Smooth muscle cell (in vitro differentiated cells): ENCODE data around the gene SMARCA4. TPM values are rescaled to one million over a fixed set of nuclear protein-coding genes. Genes with fewer than 3 reads are reported as not detected.

ENCODE experiments used
- DNase-seq: peaks from one replicate; lab custom pipeline; 2025; ENCODE audit not compliant: unreplicated experiment; lab: John Stamatoyannopoulos, UW
- H2AFZ ChIP-seq: fragments of 200-600 bp; sonication (generic); 2 replicates; pipeline ENCODE4 v1.6.0; 2016; ENCODE audit warnings: antibody characterized with exemption, low read depth, mild to moderate bottlenecking
- H3F3A ChIP-seq: fragments of 200-600 bp; sonication (generic); 2 replicates; pipeline ENCODE4 v1.6.0; 2017; ENCODE audit warnings: antibody characterized with exemption, low read depth
- H3K27ac ChIP-seq: fragments of 200-600 bp; sonication (generic); 2 replicates; pipeline ENCODE4 v1.5.1; 2016; ENCODE audit warnings: low read depth, mild to moderate bottlenecking
- H3K27me3 ChIP-seq: fragments of 200-600 bp; sonication (generic); 2 replicates; pipeline ENCODE4 v1.6.1; 2016; ENCODE audit warnings: low read depth, mild to moderate bottlenecking
- H3K36me3 ChIP-seq: fragments of 200-600 bp; sonication (generic); 2 replicates; pipeline ENCODE4 v1.5.1; 2016; ENCODE audit warnings: low read depth
- H3K4me1 ChIP-seq: fragments of 200-600 bp; sonication (generic); 2 replicates; pipeline ENCODE4 v1.5.1; 2016; ENCODE audit warnings: low read depth
- H3K4me2 ChIP-seq: fragments of 200-600 bp; sonication (generic); 2 replicates; pipeline ENCODE4 v1.6.0; 2016; ENCODE audit warnings: mild to moderate bottlenecking
- H3K4me3 ChIP-seq: fragments of 200-600 bp; sonication (generic); 2 replicates; pipeline ENCODE4 v1.5.1; 2016; ENCODE audit warnings: mild to moderate bottlenecking
- H3K79me2 ChIP-seq: fragments of 200-600 bp; sonication (generic); 2 replicates; pipeline ENCODE4 v1.6.0; 2016; ENCODE audit warnings: low read depth, mild to moderate bottlenecking
- H3K9ac ChIP-seq: fragments of 200-600 bp; sonication (generic); 2 replicates; pipeline ENCODE4 v1.6.0; 2016; ENCODE audit warnings: low read depth
- H3K9me3 ChIP-seq: fragments of 200-600 bp; sonication (generic); replicated peaks from 2 replicates; pipeline ENCODE4 v1.5.1; 2016; ENCODE audit warnings: low read depth
- H4K20me1 ChIP-seq: fragments of 200-600 bp; sonication (generic); 2 replicates; pipeline ENCODE4 v1.6.0; 2016; ENCODE audit warnings: low read depth
- CTCF ChIP-seq: fragments of 200-600 bp; sonication (generic); IDR thresholded peaks from 2 replicates; pipeline ENCODE4 v1.5.1; 2017; ENCODE audit warnings: borderline replicate concordance, mild to moderate bottlenecking, antibody characterized with exemption; ENCODE audit not compliant: insufficient read depth, poor library complexity, severe bottlenecking
- WGBS: methylation state at CpG from one replicate; pipeline ENCODE4 v1.1.7; 2016; ENCODE audit warnings: low lambda C conversion rate; 5-methylcytosine and 5-hydroxymethylcytosine counted together
- polyA plus RNA-seq: library from polyadenylated mRNA; unstranded; fragments of >200 nt; fragmentation: Nextera tagmentation; extraction: Ambion mirVana; gene quantifications from 2 replicates; pipeline ENCODE4 v1.2.1, GENCODE V29; 2016
- total RNA-seq: library from RNA; depleted of rRNA; stranded (reverse); fragments of >200 nt; gene quantifications from 2 replicates; pipeline ENCODE4 v1.2.3, GENCODE V29; 2014

SMARCA4 gene
- total and polyA plus RNA-seq, 2 experiments from 2014 or later = 59.6 to 100 TPM

- no peak overlapping the region for H3K4me3 ChIP-seq
- WGBS = 96% methylated on average over 32 of the region's 34 CpGs
- H3K9me3 ChIP-seq = no peaks in the 10 kb centered on the region
Observed at GRCh38 chr19:11058246-11059030, 97.6 kb downstream of the SMARCA4 start.

GRCh38 chr19:11059511-11060358 lies 98.9 kb downstream of the SMARCA4 start:
- Histone ChIP-seq H3F3A (no peaks in the 10 kb centered on the region), H4K20me1 (no peaks in the 10 kb centered on the region), H3K9me3 (no peaks in the 10 kb centered on the region), H2AFZ (no peak overlapping the region), H3K4me3 (no peak overlapping the region), H3K9ac (no peak overlapping the region), H3K4me2 (no peak overlapping the region), H3K79me2 (no peaks in the 10 kb centered on the region), H3K36me3 (no peaks in the 10 kb centered on the region), H3K27me3 (no peaks in the 10 kb centered on the region), H3K27ac (no peak overlapping the region), H3K4me1 (no peaks in the 10 kb centered on the region)
- no peak for TF ChIP-seq CTCF
- no peak for DNase-seq
- WGBS = 99% methylated on average over 41 of the region's 43 CpGs

More at GRCh38 chr19:11058246-11059030, 97.6 kb downstream of the SMARCA4 start:
- H3K79me2 ChIP-seq = no peaks in the 10 kb centered on the region
- H3K27ac ChIP-seq = no peak overlapping the region
- H3K27me3 ChIP-seq = no peaks in the 10 kb centered on the region
- no peaks in the 10 kb centered on the region for H3K4me1 ChIP-seq
- no peaks in the 10 kb centered on the region for H3K36me3 ChIP-seq
- no peaks in the 10 kb centered on the region for H4K20me1 ChIP-seq
- no peak overlapping the region for H2AFZ ChIP-seq
- no peak overlapping the region for H3K4me2 ChIP-seq
- no peak overlapping the region for H3K9ac ChIP-seq
- TF ChIP-seq CTCF = no peak
- H3F3A ChIP-seq = no peaks in the 10 kb centered on the region
- no peak for DNase-seq

- Histone ChIP-seq H3K27ac (no peak overlapping the region), H3K9me3 (no peaks in the 10 kb centered on the region), H3K27me3 (no peaks in the 10 kb centered on the region), H3K79me2 (no peaks in the 10 kb centered on the region), H3K4me3 (no peak overlapping the region), H3K4me2 (no peak overlapping the region), H2AFZ (no peak overlapping the region), H3K9ac (no peak overlapping the region), H4K20me1 (no peaks in the 10 kb centered on the region), H3K4me1 (no peaks in the 10 kb centered on the region), H3K36me3 (no peaks in the 10 kb centered on the region), H3F3A (no peaks in the 10 kb centered on the region)
- no peak for TF ChIP-seq CTCF
- no peak for DNase-seq
- WGBS = 91% methylated on average over 14 of the region's 14 CpGs
Observed at GRCh38 chr19:11061952-11062351, 101.1 kb downstream of the SMARCA4 start.
